ENCODE results near the gene CLMN. TPM values are rescaled to one million over a fixed set of nuclear protein-coding genes. Genes with fewer than 3 reads are reported as not detected.

Gene CLMN
- total and polyA plus RNA-seq, 10 of the 15 experiments (the other 5 are each of a cell fraction or from before 2014, with no cell fraction given) = 7.8 to 49.3 (median 18.5) TPM

- Histone ChIP-seq H4K20me1 (ENCODE audit: control insufficient read depth, insufficient read depth) (no peaks in the 10 kb centered on the region), H3K27ac (ENCODE audit: control insufficient read depth, insufficient read depth) (no peak overlapping the region), H3K9me3 (replicated peaks; ENCODE audit: control insufficient read depth, insufficient read depth, low read length) (no peaks in the 10 kb centered on the region), H3K4me2 (ENCODE audit: control insufficient read depth, insufficient read depth) (no peak overlapping the region), H3K36me3 (ENCODE audit: control insufficient read depth in 2 of 2, insufficient read depth in 2 of 2, low read length in 1 of 2) (peaks cover 1 to 26% of the 10 kb centered on the region in 2 experiments; a peak in 3 of 4 replicates), H3K27me3 (replicated peaks in 1 of 2; ENCODE audit: control insufficient read depth in 2 of 2, insufficient read depth in 2 of 2, low read length in 1 of 2) (no peaks in the 10 kb centered on the region), H2AFZ (ENCODE audit: control insufficient read depth, low read depth, low read length) (no peak overlapping the region), H3K4me3 (no peak overlapping the region), H3K9ac (ENCODE audit: control insufficient read depth, insufficient read depth, low read length) (no peak overlapping the region), H3K4me1 (ENCODE audit: control insufficient read depth, insufficient read depth, low read length) (peaks cover 5% of the 10 kb centered on the region), H3K79me2 (ENCODE audit: control insufficient read depth, insufficient read depth, low read length) (peaks cover 27% of the 10 kb centered on the region)
- BruUV-seq (replicated peaks) = no TSS peak
- ChIA-PET CTCF (interaction anchor here (1.0 to 1.1 kb wide), 2 partner anchors 51 to 217 kb away, joined by 3 read pairs; no protein-coding TSS in a partner anchor), POLR2A (interaction anchor here (0.6 to 1.7 kb wide), 2 partner anchors 11 to 18 kb away, joined by 3 read pairs; no protein-coding TSS in a partner anchor), SMC1A (ENCODE audit: uncharacterized antibody, unreplicated experiment) (interaction anchor here (0.5 to 1.8 kb wide), 7 partner anchors 8 to 195 kb away, joined by 3 to 10 read pairs (median 4); no protein-coding TSS in a partner anchor), RAD21 (ENCODE audit: unreplicated experiment) (no interaction called here)
- TF ChIP-seq ZNF592 (IDR thresholded peaks at IDR 0.05) (no peak), CBFB (IDR thresholded peaks at IDR 0.05; ENCODE audit: low read depth) (no peak), WRNIP1 (IDR thresholded peaks at IDR 0.05; ENCODE audit: borderline replicate concordance, low read depth, low read length) (no peak), ZSCAN29 (IDR thresholded peaks at IDR 0.05) (no peak), SREBF1 (IDR thresholded peaks at IDR 0.05; ENCODE audit: low read length) (no peak), EP300 (IDR thresholded peaks at IDR 0.05; ENCODE audit: borderline replicate concordance in 1 of 2, control insufficient read depth in 1 of 2, low read depth in 2 of 2, low read length in 2 of 2) (no peak), RCOR1 (conservative IDR thresholded peaks at IDR 0.05; ENCODE audit: low read depth, low read length) (no peak), RFX5 (IDR thresholded peaks at IDR 0.05; ENCODE audit: low read depth, low read length) (no peak), NFYB (IDR thresholded peaks at IDR 0.05; ENCODE audit: insufficient read depth, low read depth, low read length) (no peak), JUND (IDR thresholded peaks at IDR 0.05; ENCODE audit: low read depth, low read length) (no peak)
- 88% methylated on average over 5 of the region's 5 CpGs for WGBS (ENCODE audit: insufficient coverage, insufficient replicate concordance, low lambda C conversion rate, missing lambda C conversion rate)
- in situ Hi-C loops (cut with MboI) = no loop called here
- no peak for FAIRE-seq
- ATAC-seq = no peak
- no peak for DNase-seq (ENCODE audit: low read depth, low spot score)
- intact Hi-C loops (cut with micrococcal nuclease; ENCODE audit: unreplicated experiment) = no loop called here
These were observed 186.9 kb downstream of the CLMN start for GRCh38 chr14:95132760-95133159.

Small RNA genes lying within 50 kb of the gene (microRNA-seq; reads per million reads assigned to microRNA genes)
- gene MIR3173 = 12.2 reads per million, percentile 46 among the genes with 10 or more reads in this experiment

Small RNA genes lying within 50 kb of the gene (small RNA-seq; reads per million reads assigned to genes)
- 0.90 reads per million, percentile 28 among the genes with 10 or more reads in this experiment for gene MIR3173

Other genes with a start within 250 kb of the CLMN start
- 69.4 and 86.8 TPM in 2 replicates for gene DICER1, start 162.4 kb downstream of the CLMN start, total RNA-seq (2014; rRNA removed)
- 42.8 and 46.1 TPM in 2 replicates for gene DICER1, start 162.4 kb downstream of the CLMN start, total RNA-seq (2014; rRNA removed; fragmentation: Illumina TruSeq; extraction: Trizol)
- 47.9 and 51.9 TPM in 2 replicates for gene DICER1, start 162.4 kb downstream of the CLMN start, total RNA-seq (2021)
- 70.8 and 85.7 TPM in 2 replicates for gene DICER1, start 162.4 kb downstream of the CLMN start, polyA plus RNA-seq (2011; rRNA removed)
- gene DICER1, start 162.4 kb downstream of the CLMN start, polyA plus RNA-seq (2014; fragmentation: Illumina TruSeq; extraction: Trizol) = 43.1 and 43.6 TPM in 2 replicates
- gene DICER1, start 162.4 kb downstream of the CLMN start, polyA plus RNA-seq (2014; fragmentation: Nextera tagmentation; extraction: Ambion mirVana) = 1 to 10 TPM; 6.8 to 9.8 TPM
- gene DICER1, start 162.4 kb downstream of the CLMN start, polyA plus RNA-seq (2014; rRNA removed) = 22.2 and 28.7 TPM in 2 replicates
- 10 to 100 TPM; 29.2 to 31.4 TPM for gene DICER1, start 162.4 kb downstream of the CLMN start, polyA plus RNA-seq (2016; fragmentation: Nextera tagmentation; extraction: Ambion mirVana)
- 18.5 and 20.0 TPM in 2 replicates for gene SYNE3, start 196.7 kb upstream of the CLMN start, total RNA-seq (2014; rRNA removed)
- 16.2 and 16.7 TPM in 2 replicates for gene SYNE3, start 196.7 kb upstream of the CLMN start, total RNA-seq (2014; rRNA removed; fragmentation: Illumina TruSeq; extraction: Trizol)
- 40.0 and 44.1 TPM in 2 replicates for gene SYNE3, start 196.7 kb upstream of the CLMN start, total RNA-seq (2021)
- gene SYNE3, start 196.7 kb upstream of the CLMN start, polyA plus RNA-seq (2011; rRNA removed) = 9.2 and 13.7 TPM in 2 replicates
- gene SYNE3, start 196.7 kb upstream of the CLMN start, polyA plus RNA-seq (2014; fragmentation: Illumina TruSeq; extraction: Trizol) = 11.4 and 12.9 TPM in 2 replicates
- gene SYNE3, start 196.7 kb upstream of the CLMN start, polyA plus RNA-seq (2014; fragmentation: Nextera tagmentation; extraction: Ambion mirVana) = 1 to 10 TPM; 1.4 TPM
- 16.3 and 17.2 TPM in 2 replicates for gene SYNE3, start 196.7 kb upstream of the CLMN start, polyA plus RNA-seq (2014; rRNA removed)
- 10 to 100 TPM; 11.6 to 13.0 TPM for gene SYNE3, start 196.7 kb upstream of the CLMN start, polyA plus RNA-seq (2016; fragmentation: Nextera tagmentation; extraction: Ambion mirVana)
- gene GLRX5, start 215.1 kb upstream of the CLMN start, total RNA-seq (2014; rRNA removed) = 60.4 and 66.9 TPM in 2 replicates
- 57.9 and 58.5 TPM in 2 replicates for gene GLRX5, start 215.1 kb upstream of the CLMN start, total RNA-seq (2014; rRNA removed; fragmentation: Illumina TruSeq; extraction: Trizol)
- gene GLRX5, start 215.1 kb upstream of the CLMN start, total RNA-seq (2021) = 48.2 and 53.8 TPM in 2 replicates
- gene GLRX5, start 215.1 kb upstream of the CLMN start, polyA plus RNA-seq (2011; rRNA removed) = 60.9 and 71.4 TPM in 2 replicates
- gene GLRX5, start 215.1 kb upstream of the CLMN start, polyA plus RNA-seq (2014; fragmentation: Illumina TruSeq; extraction: Trizol) = 71.2 and 82.5 TPM in 2 replicates
- 10 to 100 TPM; 13.7 to 28.8 TPM for gene GLRX5, start 215.1 kb upstream of the CLMN start, polyA plus RNA-seq (2014; fragmentation: Nextera tagmentation; extraction: Ambion mirVana)
- gene GLRX5, start 215.1 kb upstream of the CLMN start, polyA plus RNA-seq (2014; rRNA removed) = 53.0 and 56.8 TPM in 2 replicates
- 100 to 1,000 TPM in 1 of 2 experiments, 10 to 100 TPM in 1; 12.8 to 139 TPM for gene GLRX5, start 215.1 kb upstream of the CLMN start, polyA plus RNA-seq (2016; fragmentation: Nextera tagmentation; extraction: Ambion mirVana)

Data from GM12878 (cell line).